Uterus (tissue), 2 donors: ENCODE results near the gene KRTAP27-1.

Experiments used
- POLR2A ChIP-seq, 2 donors: fragments of 450-650 bp; IDR thresholded peaks; one replicate each; pipeline ENCODE4 v1.6.1; 2016; ENCODE audit warnings: antibody characterized with exemption in 2 of 2, mild to moderate bottlenecking in 1 of 2, moderate library complexity in 1 of 2
- TF ChIP-seq, protein P1 (sequence below), 4 experiments: fragments of 200-600 bp in 2 of 4; fragments of 450-650 bp in 2 of 4; sonication (generic) in 2 of 4; IDR thresholded peaks; one replicate each; pipeline ENCODE4 v1.5.1; 2016 to 2019; ENCODE audit warnings: antibody characterized with exemption in 4 of 4, mild to moderate bottlenecking in 2 of 4, moderate library complexity in 1 of 4

DNA sequence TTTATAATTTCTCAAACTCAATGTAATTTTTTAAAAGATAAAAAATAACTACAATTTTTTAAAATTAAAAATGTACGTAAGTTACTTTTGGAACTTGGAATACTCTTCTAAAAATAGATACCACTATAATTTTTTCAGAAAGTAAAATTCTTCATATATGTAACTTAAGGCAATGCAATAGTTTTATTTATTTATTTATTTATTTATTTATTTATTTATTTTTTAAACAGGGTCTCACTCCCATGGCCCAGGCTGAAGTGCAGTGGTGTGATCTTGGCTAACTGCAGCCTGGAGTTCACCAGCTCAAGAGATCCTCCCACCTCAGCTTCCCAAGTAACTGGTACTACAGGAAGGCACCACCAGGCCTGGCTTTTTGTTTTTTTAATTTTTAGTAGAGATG, 14.0 kb upstream of the KRTAP27-1 start:
- TF ChIP-seq POLR2A (IDR thresholded peaks at IDR 0.05): no peak
- TF ChIP-seq, protein P1, sequence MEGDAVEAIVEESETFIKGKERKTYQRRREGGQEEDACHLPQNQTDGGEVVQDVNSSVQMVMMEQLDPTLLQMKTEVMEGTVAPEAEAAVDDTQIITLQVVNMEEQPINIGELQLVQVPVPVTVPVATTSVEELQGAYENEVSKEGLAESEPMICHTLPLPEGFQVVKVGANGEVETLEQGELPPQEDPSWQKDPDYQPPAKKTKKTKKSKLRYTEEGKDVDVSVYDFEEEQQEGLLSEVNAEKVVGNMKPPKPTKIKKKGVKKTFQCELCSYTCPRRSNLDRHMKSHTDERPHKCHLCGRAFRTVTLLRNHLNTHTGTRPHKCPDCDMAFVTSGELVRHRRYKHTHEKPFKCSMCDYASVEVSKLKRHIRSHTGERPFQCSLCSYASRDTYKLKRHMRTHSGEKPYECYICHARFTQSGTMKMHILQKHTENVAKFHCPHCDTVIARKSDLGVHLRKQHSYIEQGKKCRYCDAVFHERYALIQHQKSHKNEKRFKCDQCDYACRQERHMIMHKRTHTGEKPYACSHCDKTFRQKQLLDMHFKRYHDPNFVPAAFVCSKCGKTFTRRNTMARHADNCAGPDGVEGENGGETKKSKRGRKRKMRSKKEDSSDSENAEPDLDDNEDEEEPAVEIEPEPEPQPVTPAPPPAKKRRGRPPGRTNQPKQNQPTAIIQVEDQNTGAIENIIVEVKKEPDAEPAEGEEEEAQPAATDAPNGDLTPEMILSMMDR (IDR thresholded peaks at IDR 0.05): no peak
